H1 (cell line): Measurements from ENCODE around the gene ARHGDIG. TPM values are rescaled to one million over a fixed set of nuclear protein-coding genes. Genes with fewer than 3 reads are reported as not detected.

Source experiments
- CTCF ChIA-PET: fragments of 300-600 bp; sonication (Branson Sonifier 250); formaldehyde crosslinking; loops from one replicate; lab custom pipeline; 2021; ENCODE audit not compliant: partially characterized antibody; lab: Charles Lee
- POLR2A ChIA-PET: fragments of 300-600 bp; sonication (Branson Sonifier 250); formaldehyde crosslinking; loops from one replicate; lab custom pipeline; 2021; ENCODE audit warnings: inconsistent platforms; ENCODE audit not compliant: partially characterized antibody; lab: Charles Lee
- DNase-seq, 2 experiments: peaks; one replicate each; pipeline versions ENCODE4 v3.0.0 to v3.0.0-alpha.2; 2010 to 2022; ENCODE audit warnings: low spot score in 2 of 2, low read depth in 1 of 2, mixed read lengths in 1 of 2
- FAIRE-seq: peaks from 2 replicates; lab custom pipeline; 2011; peaks lifted over from hg19 to GRCh38; lab: Jason Lieb, UNC
- H2AFZ ChIP-seq: 2 replicates; pipeline ENCODE4 v1.8.1; 2012; ENCODE audit warnings: low read length, inconsistent platforms
- H2AK5ac ChIP-seq: 2 replicates; pipeline ENCODE4 v1.6.1; 2013; ENCODE audit warnings: low read depth, low read length
- H2BK120ac ChIP-seq: replicated peaks from 2 replicates; pipeline ENCODE3; 2013; ENCODE audit warnings: low read depth, low read length, inconsistent platforms
- H2BK12ac ChIP-seq: 2 replicates; pipeline ENCODE4 v1.6.1; 2013; ENCODE audit warnings: low read depth, low read length
- H2BK15ac ChIP-seq: 2 replicates; pipeline ENCODE4 v1.6.1; 2013; ENCODE audit warnings: low read length
- H2BK20ac ChIP-seq: 2 replicates; pipeline ENCODE4 v1.6.1; 2013; ENCODE audit warnings: low read length
- H2BK5ac ChIP-seq: 2 replicates; pipeline ENCODE4 v1.6.1; 2013; ENCODE audit warnings: low read depth, low read length
- H3K14ac ChIP-seq: 2 replicates; pipeline ENCODE4 v1.6.1; 2013; ENCODE audit warnings: inconsistent platforms; ENCODE audit not compliant: insufficient read length
- H3K18ac ChIP-seq: 2 replicates; pipeline ENCODE4 v1.6.1; 2013; ENCODE audit warnings: low read length; ENCODE audit errors: extremely low read depth
- H3K23ac ChIP-seq: 2 replicates; pipeline ENCODE4 v1.6.1; 2013; ENCODE audit warnings: inconsistent platforms; ENCODE audit not compliant: insufficient read length
- H3K23me2 ChIP-seq: 2 replicates; pipeline ENCODE4 v1.6.1; 2013; ENCODE audit warnings: low read depth, low read length
- H3K27ac ChIP-seq: 2 replicates; pipeline ENCODE4 v1.6.1; 2011; ENCODE audit warnings: low read depth, low read length, inconsistent platforms
- H3K27me3 ChIP-seq, 4 experiments: replicated peaks in 1 of 4; 1 replicate in 1 of 4; 2 replicates in 3 of 4; pipeline versions ENCODE4 v1.6.1 to v1.8.1; 2011 to 2013; ENCODE audit warnings: low read length in 3 of 4, mild to moderate bottlenecking in 3 of 4, inconsistent platforms in 2 of 4, mixed read lengths in 2 of 4, moderate library complexity in 1 of 4; ENCODE audit not compliant: control insufficient read depth in 3 of 4, insufficient read depth in 3 of 4; ENCODE audit errors: extremely low read depth in 1 of 4
- H3K36me3 ChIP-seq, 4 experiments: 2 replicates each; pipeline versions ENCODE4 v1.6.1 to v1.8.1; 2011 to 2013; ENCODE audit warnings: mild to moderate bottlenecking in 4 of 4, low read length in 3 of 4, moderate library complexity in 2 of 4, control low read depth in 1 of 4, inconsistent platforms in 1 of 4; ENCODE audit not compliant: insufficient read depth in 4 of 4, control insufficient read depth in 2 of 4
- H3K4ac ChIP-seq: replicated peaks from 2 replicates; pipeline ENCODE3; 2013; ENCODE audit warnings: low read length, low read depth, mixed read lengths, inconsistent platforms; ENCODE audit not compliant: insufficient read length
- H3K4me1 ChIP-seq, 4 experiments: replicated peaks in 1 of 4; 1 replicate in 1 of 4; 2 replicates in 3 of 4; pipeline versions ENCODE4 v1.6.1 to v1.8.1; 2011 to 2013; ENCODE audit warnings: low read length in 3 of 4, inconsistent platforms in 2 of 4, mixed read lengths in 1 of 4; ENCODE audit not compliant: insufficient read depth in 4 of 4, control insufficient read depth in 3 of 4
- H3K4me2 ChIP-seq, 2 experiments: 2 replicates each; pipeline versions ENCODE4 v1.6.1 to v1.8.1; 2011 to 2013; ENCODE audit warnings: low read depth in 2 of 2, low read length in 2 of 2, control low read depth in 1 of 2, inconsistent platforms in 1 of 2, mild to moderate bottlenecking in 1 of 2; ENCODE audit not compliant: insufficient read depth in 1 of 2
- H3K4me3 ChIP-seq, 4 experiments: fragments of 200-600, 300-600 bp in 1 of 4; sonication (generic), shearing (Covaris generic), sonication (Bioruptor Twin) in 1 of 4; 2 replicates each; pipeline versions ENCODE4 v1.5.1 to v1.8.1; 2011 to 2016; ENCODE audit warnings: low read length in 4 of 4, low read depth in 3 of 4, control low read depth in 2 of 4, inconsistent platforms in 2 of 4, mild to moderate bottlenecking in 2 of 4, mixed read lengths in 1 of 4, moderate library complexity in 1 of 4; ENCODE audit not compliant: insufficient read depth in 2 of 4; ENCODE audit errors: extremely low read depth in 1 of 4
- H3K56ac ChIP-seq: replicated peaks from 2 replicates; pipeline ENCODE3; 2013; ENCODE audit warnings: low read depth, mild to moderate bottlenecking, mixed read lengths, low read length, inconsistent platforms; ENCODE audit not compliant: insufficient read length
- H3K79me1 ChIP-seq: 2 replicates; pipeline ENCODE4 v1.6.1; 2013; ENCODE audit warnings: low read depth, low read length, control low read depth
- H3K79me2 ChIP-seq, 2 experiments: 2 replicates each; pipeline versions ENCODE4 v1.6.1 to v1.8.1; 2012 to 2013; ENCODE audit warnings: low read length in 2 of 2, mild to moderate bottlenecking in 2 of 2, inconsistent platforms in 1 of 2; ENCODE audit not compliant: insufficient read depth in 2 of 2, control insufficient read depth in 1 of 2
- H3K9ac ChIP-seq, 4 experiments: replicated peaks in 1 of 4; 1 replicate in 1 of 4; 2 replicates in 3 of 4; pipeline versions ENCODE4 v1.6.1 to v1.8.1; 2011 to 2013; ENCODE audit warnings: low read depth in 3 of 4, low read length in 3 of 4, control low read depth in 2 of 4, mild to moderate bottlenecking in 2 of 4, moderate library complexity in 2 of 4, inconsistent platforms in 1 of 4; ENCODE audit errors: extremely low read depth in 1 of 4
- H3K9me3 ChIP-seq, 2 experiments: 2 replicates each; pipeline versions ENCODE4 v1.6.1 to v1.8.1; 2012 to 2013; ENCODE audit warnings: mild to moderate bottlenecking in 2 of 2, moderate library complexity in 2 of 2, control low read depth in 1 of 2, inconsistent platforms in 1 of 2, low read depth in 1 of 2, low read length in 1 of 2, mixed read lengths in 1 of 2; ENCODE audit not compliant: insufficient read depth in 2 of 2
- H4K20me1 ChIP-seq, 2 experiments: replicated peaks in 1 of 2; 2 replicates each; pipeline versions ENCODE3 to v1.8.1; 2011 to 2013; ENCODE audit warnings: inconsistent platforms in 2 of 2, low read length in 2 of 2, mild to moderate bottlenecking in 1 of 2; ENCODE audit not compliant: insufficient read depth in 2 of 2, control insufficient read depth in 1 of 2
- H4K5ac ChIP-seq: 2 replicates; pipeline ENCODE4 v1.6.1; 2013; ENCODE audit warnings: low read length, low read depth, mixed read lengths, inconsistent platforms; ENCODE audit not compliant: insufficient read length
- H4K8ac ChIP-seq: 2 replicates; pipeline ENCODE4 v1.8.0; 2013; ENCODE audit warnings: mild to moderate bottlenecking, moderate library complexity, low read length, inconsistent platforms; ENCODE audit not compliant: insufficient read depth; ENCODE audit errors: extremely low read depth
- H4K91ac ChIP-seq: replicated peaks from 2 replicates; pipeline ENCODE3; 2013; ENCODE audit warnings: low read length, mixed read lengths, inconsistent platforms; ENCODE audit not compliant: insufficient read length
- HDAC6 ChIP-seq: IDR thresholded peaks from one replicate; pipeline ENCODE4 v1.7.1; 2012; ENCODE audit warnings: low read depth, mild to moderate bottlenecking, inconsistent platforms, low read length, moderate library complexity
- JUN ChIP-seq: IDR thresholded peaks from 2 replicates; pipeline ENCODE4 v1.6.1; 2011; ENCODE audit warnings: low read depth, mild to moderate bottlenecking, improper control_type of control experiment, low read length
- NANOG ChIP-seq: IDR thresholded peaks from 2 replicates; pipeline ENCODE4 v1.6.1; 2011; ENCODE audit warnings: low read length, low read depth, mild to moderate bottlenecking, inconsistent platforms; ENCODE audit not compliant: insufficient read depth, poor library complexity, severe bottlenecking
- WGBS, 2 experiments: shearing (Covaris generic) in 1 of 2; methylation state at CpG; one replicate each; pipeline versions ENCODE4 v1.1.6 to v1.1.7; 2013 to 2015; ENCODE audit warnings: low lambda C conversion rate in 2 of 2, mixed read lengths in 2 of 2, inconsistent platforms in 1 of 2, low coverage in 1 of 2, missing lambda C conversion rate in 1 of 2; ENCODE audit not compliant: insufficient replicate concordance in 2 of 2, insufficient coverage in 1 of 2, insufficient read length in 1 of 2; ENCODE audit errors: extremely low coverage in 1 of 2, missing lambda C conversion rate in 1 of 2; 5-methylcytosine and 5-hydroxymethylcytosine counted together
- polyA plus RNA-seq, 7 experiments: library from polyadenylated mRNA; depleted of rRNA in 3 of 7; stranded (reverse) in 5 of 7; unstranded in 2 of 7; fragments of >200 nt in 5 of 7; fragments of 200-250 nt in 2 of 7; gene quantifications; 1 replicate in 5 of 7; 2 replicates in 1 of 7; 4 replicates in 1 of 7; pipeline versions ENCODE4 v1.2.1 to v1.2.3, GENCODE V29; 2011 to 2013; ENCODE audit warnings: missing spikeins in 2 of 7, mixed read lengths in 2 of 7
- total RNA-seq: library from RNA; stranded (reverse); fragmentation: NEBNext Ultra II Directional; extraction: Animal tissue kit (Norgen Biotek cat#: 25700); gene quantifications from 2 replicates; pipeline ENCODE4 v1.2.1, GENCODE V29; 2021

Gene ARHGDIG
- total and polyA plus RNA-seq, 2 of the 8 experiments (the other 6 are each of a cell fraction or from before 2014, with no cell fraction given), result 1.2 to 2.9 TPM

DNA sequence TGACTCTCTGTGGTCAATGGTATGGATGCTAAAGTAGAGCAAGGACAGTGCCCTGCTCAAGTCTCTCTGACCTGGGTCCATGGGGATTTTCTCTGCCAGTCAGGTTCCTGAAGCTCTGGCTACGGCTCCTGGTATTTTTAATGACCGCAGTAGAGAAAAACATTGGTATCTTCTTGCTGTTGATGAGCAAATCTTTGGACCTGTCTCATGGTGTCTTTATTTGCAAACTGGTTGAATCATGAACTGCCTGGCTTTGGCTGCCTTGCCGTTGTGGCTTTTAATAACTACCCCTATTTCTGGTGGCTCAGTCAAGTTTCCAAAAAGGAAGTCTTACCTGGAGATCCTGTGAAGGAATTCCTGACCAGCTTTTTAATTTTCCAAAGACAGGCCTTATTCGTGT is 37.0 kb upstream of the ARHGDIG start:
- H2AK5ac ChIP-seq, result no peak overlapping the region
- H3K27ac ChIP-seq, result no peak overlapping the region
- H2BK15ac ChIP-seq, result no peak overlapping the region
- no peak overlapping the region for H3K14ac ChIP-seq
- ChIA-PET POLR2A (interaction anchor here (1.4 to 5.0 kb wide), 3 partner anchors 10 to 19 kb away, joined by 3 to 26 read pairs (median 5); partner anchors contain the start of gene LUC7L), CTCF (interaction anchor here (0.6 kb wide), 1 partner anchor 62 kb away, joined by 3 read pairs; no protein-coding TSS in a partner anchor)
- H3K4me2 ChIP-seq, result no peak overlapping the region
- H4K91ac ChIP-seq, result no peak overlapping the region
- FAIRE-seq (no peak), DNase-seq (no peak)
- H2BK20ac ChIP-seq, result no peak overlapping the region
- no peaks in the 10 kb centered on the region for H3K23me2 ChIP-seq
- no peaks in the 10 kb centered on the region for H3K36me3 ChIP-seq
- 86% methylated on average over 4 of the region's 4 CpGs; no CpG with 5 or more reads in 1 of the 2 experiments for WGBS, 2 experiments
- H3K9ac ChIP-seq, result no peak overlapping the region
- no peak overlapping the region for H2BK12ac ChIP-seq
- H3K4me3 ChIP-seq, result no peak overlapping the region
- H4K5ac ChIP-seq, result no peak overlapping the region
- H2AFZ ChIP-seq, result no peak overlapping the region
- H3K9me3 ChIP-seq, result no peaks in the 10 kb centered on the region
- H4K20me1 ChIP-seq, result peaks cover 0 to 9% of the 10 kb centered on the region in 2 experiments
- no peaks in the 10 kb centered on the region for H3K4me1 ChIP-seq
- no peak for TF ChIP-seq JUN
- TF ChIP-seq NANOG, result no peak
- no peak for TF ChIP-seq HDAC6
- no peak overlapping the region for H4K8ac ChIP-seq
- no peak overlapping the region for H2BK120ac ChIP-seq
- H3K4ac ChIP-seq, result no peak overlapping the region
- no peak overlapping the region for H3K56ac ChIP-seq
- no peak overlapping the region for H2BK5ac ChIP-seq
- no peaks in the 10 kb centered on the region for H3K27me3 ChIP-seq
- peaks cover 0 to 38% of the 10 kb centered on the region in 2 experiments; a peak in 3 of 4 replicates for H3K79me2 ChIP-seq
- no peak overlapping the region for H3K18ac ChIP-seq
- no peak overlapping the region for H3K23ac ChIP-seq
- peaks cover 3% of the 10 kb centered on the region for H3K79me1 ChIP-seq
